SK-N-MC (cell line): ENCODE measurements around the gene IPO7.
A peak's percentile ranks its signal among the peaks of the same experiment; 100 is the strongest.
"Not testable (repeated sequence)": the region's sequence is repeated elsewhere in the genome, so short reads cannot be mapped to it uniquely, and the experiment has no call there.

Experiments
- DNase-seq: peaks from one replicate; pipeline ENCODE4 v3.0.0-alpha.2; 2011; ENCODE audit warnings: low read depth, low spot score
- H3K27ac ChIP-seq: fragments of 200-600 bp; sonication (generic); 2 replicates; pipeline ENCODE4 v1.5.1; 2016; ENCODE audit warnings: mixed run types
- H3K36me3 ChIP-seq: fragments of 200-600 bp; sonication (generic); 2 replicates; pipeline ENCODE4 v1.6.1; 2017; ENCODE audit warnings: antibody characterized with exemption, low read length, mixed read lengths; ENCODE audit not compliant: insufficient read depth
- H3K4me3 ChIP-seq: fragments of 200-600 bp; sonication (generic); 2 replicates; pipeline ENCODE4 v1.5.1; 2016
- H3K9ac ChIP-seq: fragments of 200-600 bp; sonication (generic); 2 replicates; pipeline ENCODE4 v1.8.0; 2017; ENCODE audit warnings: mixed run types, mixed read lengths; ENCODE audit not compliant: insufficient read length
- H3K9me3 ChIP-seq: fragments of 200-600 bp; sonication (generic); 2 replicates; pipeline ENCODE4 v1.6.1; 2017; ENCODE audit warnings: low read depth, mild to moderate bottlenecking, antibody characterized with exemption, low read length, moderate library complexity, mixed read lengths
- EZH2 ChIP-seq: fragments of 200-600 bp; sonication (generic); IDR thresholded peaks from one replicate; pipeline ENCODE4 v1.6.1; 2017; ENCODE audit warnings: antibody characterized with exemption
- FOXP2 ChIP-seq: optimal IDR thresholded peaks from 2 replicates; pipeline ENCODE3; 2011; ENCODE audit warnings: mild to moderate bottlenecking, moderate library complexity; ENCODE audit not compliant: insufficient read depth; ENCODE audit errors: extremely low read length, control extremely low read depth
- POLR2AphosphoS5 ChIP-seq: IDR thresholded peaks from 2 replicates; pipeline ENCODE4 v1.6.1; 2012; ENCODE audit warnings: mild to moderate bottlenecking, low read depth, low read length, borderline replicate concordance

Gene IPO7

GRCh38 chr11:9384535-9385326, at the start of gene IPO7:
TSS of gene IPO7 (plus strand) at chr11:9384652. CDS start at chr11:9384764, 112 bp downstream.
- Histone ChIP-seq H3K9ac (peak within 1 kb of the TSS; percentile 98), H3K27ac (peak within 1 kb of the TSS; percentile 75), H3K9me3 (no peaks in the 10 kb centered on the region), H3K4me3 (peak within 1 kb of the TSS; percentile 95), H3K36me3 (peaks cover 30% of the 10 kb centered on the region)
- DNase-seq: peak; percentile 75
- TF ChIP-seq POLR2AphosphoS5 (peak; percentile 97), FOXP2 (peak; percentile 22), EZH2 (no peak)

DNA sequence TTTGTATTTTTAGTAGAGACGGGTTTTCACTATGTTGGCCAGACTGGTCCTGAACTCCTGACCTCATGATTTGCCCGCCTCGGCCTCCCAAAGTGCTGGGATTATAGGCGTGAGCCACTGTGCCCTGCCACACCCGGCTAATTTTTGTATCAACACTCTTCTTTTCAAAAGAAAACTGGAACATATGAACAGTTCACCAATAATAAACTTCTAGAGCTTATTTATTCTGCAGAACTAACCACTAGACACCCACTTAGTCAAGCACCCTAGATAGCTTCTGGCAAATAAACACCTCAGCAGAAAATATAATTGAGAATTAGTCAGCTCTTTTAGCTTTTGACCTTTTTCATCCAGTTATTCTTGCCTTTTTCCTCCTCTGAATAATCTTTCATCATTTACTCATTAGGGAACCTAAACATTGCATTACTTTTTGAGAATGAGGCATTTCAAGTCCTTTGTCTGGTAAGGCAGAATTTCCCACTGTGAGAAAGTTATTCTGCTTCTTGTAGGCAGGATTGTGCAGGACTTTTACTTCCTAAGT, 42.7 kb upstream of the IPO7 start:
- Histone ChIP-seq H3K9me3 (no peaks in the 10 kb centered on the region), H3K9ac (no peak overlapping the region), H3K4me3 (no peak overlapping the region), H3K27ac (0 out of 2 replicates have a peak overlapping the region, but pooled peaks have one; percentile 39), H3K36me3 (no peaks in the 10 kb centered on the region)
- TF ChIP-seq POLR2AphosphoS5 (no peak), EZH2 (no peak), FOXP2 (no peak)
- no peak for DNase-seq

- H3K9me3 ChIP-seq: no peaks in the 10 kb centered on the region
- DNase-seq: no peak
- H3K36me3 ChIP-seq: no peaks in the 10 kb centered on the region
- TF ChIP-seq POLR2AphosphoS5 (no peak), FOXP2 (no peak)
- no peak overlapping the region for H3K4me3 ChIP-seq
- H3K27ac ChIP-seq: no peak overlapping the region
- no peak overlapping the region for H3K9ac ChIP-seq
These were observed 40.3 kb upstream of the IPO7 start for GRCh38 chr11:9344061-9344680.

- no peak for DNase-seq
- H3K9ac ChIP-seq: no peak overlapping the region
- no peak overlapping the region for H3K4me3 ChIP-seq
- no peaks in the 10 kb centered on the region for H3K36me3 ChIP-seq
- TF ChIP-seq EZH2 (no peak), FOXP2 (no peak)
- H3K27ac ChIP-seq: no peak overlapping the region
- no peaks in the 10 kb centered on the region for H3K9me3 ChIP-seq
These were observed 37.4 kb upstream of the IPO7 start for GRCh38 chr11:9347100-9347499.

DNA sequence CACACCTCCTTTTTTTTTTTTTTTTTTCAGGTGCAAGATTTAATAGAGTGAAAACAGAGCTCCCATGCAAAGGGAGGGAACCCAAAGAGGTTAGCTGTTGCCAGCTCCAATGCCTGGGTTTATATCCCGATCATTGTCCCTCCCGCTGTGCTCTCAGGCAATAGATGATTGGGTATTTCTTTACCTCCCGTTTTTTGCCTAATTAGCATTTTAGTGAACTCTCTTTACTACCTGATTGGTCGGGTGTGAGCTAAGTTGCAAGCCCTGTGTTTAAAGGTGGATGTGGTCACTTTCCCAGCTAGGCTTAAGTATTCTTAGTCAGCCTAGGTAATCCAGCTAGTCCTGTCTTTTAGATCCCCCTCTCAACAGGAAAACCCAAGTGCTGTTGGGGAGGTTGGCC, 36.7 kb upstream of the IPO7 start:
- not testable (repeated sequence) for H3K36me3 ChIP-seq, H3K4me3 ChIP-seq, H3K27ac ChIP-seq, H3K9me3 ChIP-seq, DNase-seq, H3K9ac ChIP-seq

DNA sequence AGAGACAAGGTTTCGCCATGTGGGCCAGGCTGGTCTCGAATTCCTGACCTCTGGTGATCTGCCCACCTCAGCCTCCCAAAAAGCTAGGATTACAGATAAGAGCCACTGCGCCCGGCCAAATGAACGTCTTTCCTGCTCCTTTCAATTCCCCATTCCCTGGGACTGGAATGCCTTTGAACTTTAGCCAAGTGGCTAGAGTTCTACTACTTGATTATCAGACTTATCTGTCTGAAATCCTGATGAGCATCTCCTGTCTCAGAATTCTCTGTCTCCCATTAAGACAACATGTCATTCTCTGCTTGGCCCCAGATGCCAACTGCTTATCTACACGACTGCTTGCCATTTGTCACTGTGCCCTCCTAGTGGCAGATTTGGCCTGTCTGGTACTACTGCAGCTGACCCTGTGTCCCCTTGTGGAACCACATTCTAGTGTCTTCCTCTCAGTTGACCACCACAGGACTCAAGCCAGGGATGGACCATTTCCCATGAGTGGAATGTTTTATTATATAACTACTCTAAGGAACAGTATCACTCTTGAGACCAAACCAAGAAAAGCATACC, 33.1 kb upstream of the IPO7 start:
- TF ChIP-seq POLR2AphosphoS5 (no peak), FOXP2 (no peak), EZH2 (no peak)
- Histone ChIP-seq H3K27ac (no peak overlapping the region), H3K4me3 (no peak overlapping the region), H3K9ac (no peak overlapping the region), H3K36me3 (no peaks in the 10 kb centered on the region), H3K9me3 (no peaks in the 10 kb centered on the region)
- DNase-seq: no peak

DNA sequence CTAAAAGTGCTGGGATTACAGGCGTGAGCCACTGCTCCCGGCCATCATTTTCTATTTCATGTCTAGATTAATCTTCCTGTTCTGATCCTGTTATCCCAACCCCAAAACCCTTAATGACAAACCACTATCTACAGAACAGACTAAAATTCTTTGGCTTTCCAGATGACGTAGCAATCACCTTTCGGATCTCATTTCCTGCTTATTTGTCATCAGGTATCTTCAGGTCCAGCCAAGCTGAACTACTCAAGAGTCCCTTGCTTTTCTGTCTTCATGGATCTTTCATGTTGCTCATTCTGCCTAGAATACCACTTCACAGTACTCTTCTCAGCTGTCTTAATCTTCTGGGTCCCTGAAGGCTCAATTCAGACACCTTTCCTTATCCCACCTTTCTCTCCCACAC, 27.4 kb upstream of the IPO7 start:
- Histone ChIP-seq H3K36me3 (no peaks in the 10 kb centered on the region), H3K9ac (no peak overlapping the region), H3K9me3 (no peaks in the 10 kb centered on the region), H3K4me3 (no peak overlapping the region), H3K27ac (no peak overlapping the region)
- DNase-seq: no peak
- TF ChIP-seq EZH2 (no peak), POLR2AphosphoS5 (no peak), FOXP2 (no peak)

- DNase-seq, H3K4me3 ChIP-seq: not testable (repeated sequence)
- H3K27ac ChIP-seq: peak overlapping the region; percentile 67
These were observed 23.4 kb upstream of the IPO7 start for GRCh38 chr11:9360862-9361622.

More at GRCh38 chr11:9360862-9361622, 23.4 kb upstream of the IPO7 start:
- not testable (repeated sequence) for H3K9ac ChIP-seq, H3K36me3 ChIP-seq, H3K9me3 ChIP-seq
